Measurements from ENCODE around the gene VPS8.

DNA sequence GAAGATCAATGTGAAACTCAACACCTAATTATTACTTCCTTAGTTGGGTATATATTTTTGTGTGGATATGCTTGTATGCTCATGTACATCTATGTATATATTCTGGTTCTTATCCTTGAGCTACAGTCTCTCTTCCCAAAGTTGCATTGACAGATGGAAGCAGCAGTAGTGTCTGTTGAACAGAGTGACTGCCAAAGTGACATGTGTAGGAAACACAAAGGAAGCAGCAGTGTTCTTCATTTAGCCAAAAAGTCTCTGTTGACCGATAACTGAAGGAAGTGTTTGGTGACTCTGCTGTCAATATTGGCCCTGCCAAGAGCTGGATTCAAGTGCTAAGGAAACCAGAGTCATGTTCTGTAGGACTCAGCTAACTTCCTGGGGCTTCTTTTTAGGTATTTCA, 217.1 kb downstream of the VPS8 start:
- TF ChIP-seq, protein P1, sequence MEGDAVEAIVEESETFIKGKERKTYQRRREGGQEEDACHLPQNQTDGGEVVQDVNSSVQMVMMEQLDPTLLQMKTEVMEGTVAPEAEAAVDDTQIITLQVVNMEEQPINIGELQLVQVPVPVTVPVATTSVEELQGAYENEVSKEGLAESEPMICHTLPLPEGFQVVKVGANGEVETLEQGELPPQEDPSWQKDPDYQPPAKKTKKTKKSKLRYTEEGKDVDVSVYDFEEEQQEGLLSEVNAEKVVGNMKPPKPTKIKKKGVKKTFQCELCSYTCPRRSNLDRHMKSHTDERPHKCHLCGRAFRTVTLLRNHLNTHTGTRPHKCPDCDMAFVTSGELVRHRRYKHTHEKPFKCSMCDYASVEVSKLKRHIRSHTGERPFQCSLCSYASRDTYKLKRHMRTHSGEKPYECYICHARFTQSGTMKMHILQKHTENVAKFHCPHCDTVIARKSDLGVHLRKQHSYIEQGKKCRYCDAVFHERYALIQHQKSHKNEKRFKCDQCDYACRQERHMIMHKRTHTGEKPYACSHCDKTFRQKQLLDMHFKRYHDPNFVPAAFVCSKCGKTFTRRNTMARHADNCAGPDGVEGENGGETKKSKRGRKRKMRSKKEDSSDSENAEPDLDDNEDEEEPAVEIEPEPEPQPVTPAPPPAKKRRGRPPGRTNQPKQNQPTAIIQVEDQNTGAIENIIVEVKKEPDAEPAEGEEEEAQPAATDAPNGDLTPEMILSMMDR (IDR thresholded peaks at IDR 0.05) = no peak
- TF ChIP-seq POLR2A (IDR thresholded peaks at IDR 0.05) = no peak
- no peak for TF ChIP-seq EP300 (IDR thresholded peaks at IDR 0.05)
